Epidermal melanocyte (primary cell): ENCODE data around the gene UNC13C.

ENCODE experiments used
- DNase-seq: peaks from one replicate; pipeline ENCODE4 v3.0.0; 2011; ENCODE audit warnings: low spot score; ENCODE audit not compliant: insufficient read length

The UNC13C gene

DNA sequence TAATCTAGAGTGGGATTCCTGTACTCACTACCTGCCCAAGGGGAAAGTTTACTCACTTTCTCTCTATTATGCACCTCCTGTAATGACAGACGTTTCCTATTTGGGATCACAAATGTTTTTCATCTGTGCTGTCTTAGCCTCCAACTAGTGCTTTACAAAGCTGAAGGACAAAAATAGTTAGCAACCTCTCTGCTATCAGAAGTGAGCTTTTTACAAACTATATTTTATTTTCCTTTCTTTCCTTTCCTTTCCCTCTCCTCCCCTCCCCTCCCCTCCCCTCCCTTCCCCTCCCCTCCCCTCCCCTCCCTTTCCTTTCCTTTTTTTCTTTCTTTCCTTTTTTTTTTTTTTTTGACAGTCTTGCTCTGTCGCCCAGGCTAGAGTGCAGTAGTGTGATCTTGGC lies 130.8 kb downstream of the UNC13C start:
- no peak for DNase-seq

GRCh38 chr15:54119051-54119450 lies 140.8 kb downstream of the UNC13C start:
- no peak for DNase-seq

DNA sequence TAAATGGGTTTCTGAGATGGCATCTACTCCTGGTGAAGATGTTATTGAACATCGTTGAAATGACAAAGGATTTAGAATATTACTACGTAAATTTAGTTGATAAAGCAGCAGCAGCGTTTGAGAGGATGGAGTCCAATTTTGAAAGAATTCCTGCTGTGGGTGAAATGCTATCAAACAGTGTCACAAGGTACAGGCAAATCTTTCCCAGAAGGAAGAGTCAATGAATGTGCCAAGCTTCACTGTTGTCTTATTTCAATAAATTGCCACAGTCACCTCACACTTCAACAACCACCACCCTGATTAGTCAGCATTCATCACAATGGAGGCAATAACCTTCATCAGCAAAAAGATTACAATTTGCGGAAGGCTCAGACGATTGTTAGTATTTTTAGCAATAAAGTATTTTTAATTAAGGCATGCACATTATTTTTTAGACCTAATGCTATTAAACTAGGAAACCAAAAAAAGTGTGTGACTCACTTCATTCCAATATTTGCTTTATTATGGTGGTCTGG lies 142.8 kb downstream of the UNC13C start:
- DNase-seq: no peak

GRCh38 chr15:54127574-54127973 lies 149.3 kb downstream of the UNC13C start:
- no peak for DNase-seq

DNA sequence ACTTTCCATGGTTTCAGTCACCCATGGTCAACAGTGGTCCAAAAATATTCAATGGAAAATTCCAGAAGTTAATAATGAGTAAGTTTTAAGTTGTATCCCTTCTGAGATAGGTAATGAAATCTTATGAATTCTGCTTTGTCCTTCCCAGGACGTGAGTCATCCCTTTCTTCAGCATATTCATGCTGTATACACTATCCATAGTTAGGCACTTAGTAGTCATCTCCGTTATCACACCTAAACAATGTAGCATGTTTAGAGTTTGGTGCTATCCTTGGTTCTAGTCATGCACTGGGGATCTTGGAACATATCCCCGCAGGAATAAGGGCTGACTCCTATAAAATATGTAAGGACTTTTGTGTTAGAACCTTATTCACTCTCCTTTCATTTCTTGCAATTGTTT lies 153.2 kb downstream of the UNC13C start:
- DNase-seq: no peak

DNA sequence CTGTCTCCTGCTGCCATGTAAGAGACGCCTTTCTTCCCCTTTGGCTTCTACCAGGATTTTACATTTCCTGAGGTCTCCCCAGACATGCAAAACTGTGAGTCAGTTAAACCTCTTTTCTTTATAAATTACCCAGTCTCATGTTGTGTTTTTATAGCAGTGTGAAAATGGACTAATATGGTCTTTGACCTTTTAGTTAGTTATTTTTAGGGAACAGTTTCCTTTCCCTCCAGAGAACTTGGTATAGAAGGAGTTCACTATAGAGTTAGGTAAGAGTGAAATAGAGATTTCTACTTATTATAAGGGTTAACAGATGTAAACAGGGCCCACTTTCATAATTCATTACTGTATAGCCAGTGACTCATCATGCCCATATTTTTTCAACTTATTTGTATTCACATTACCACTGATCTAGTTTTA lies 170.9 kb downstream of the UNC13C start:
- DNase-seq: no peak

DNA sequence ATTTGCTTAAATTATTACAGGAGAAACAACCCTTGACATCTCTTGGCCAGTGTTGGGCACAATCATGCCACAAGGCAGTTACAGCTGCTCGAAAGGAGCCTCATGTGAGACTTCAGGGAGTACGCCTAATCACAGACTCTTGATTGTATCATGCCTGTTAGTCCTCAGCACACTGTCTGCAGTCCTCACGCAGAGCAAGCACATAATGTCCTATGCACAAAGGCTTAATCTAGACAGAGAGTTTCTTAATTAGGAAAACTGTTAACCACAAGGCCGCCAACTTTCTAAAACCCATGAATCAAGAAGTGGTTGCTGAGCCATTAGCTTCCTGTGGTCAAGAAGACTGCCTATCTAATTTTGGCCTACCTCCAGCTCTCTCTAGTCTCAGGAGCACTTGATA lies 172.0 kb downstream of the UNC13C start:
- DNase-seq: no peak

GRCh38 chr15:54159012-54159411 lies 180.8 kb downstream of the UNC13C start:
- DNase-seq: no peak

DNA sequence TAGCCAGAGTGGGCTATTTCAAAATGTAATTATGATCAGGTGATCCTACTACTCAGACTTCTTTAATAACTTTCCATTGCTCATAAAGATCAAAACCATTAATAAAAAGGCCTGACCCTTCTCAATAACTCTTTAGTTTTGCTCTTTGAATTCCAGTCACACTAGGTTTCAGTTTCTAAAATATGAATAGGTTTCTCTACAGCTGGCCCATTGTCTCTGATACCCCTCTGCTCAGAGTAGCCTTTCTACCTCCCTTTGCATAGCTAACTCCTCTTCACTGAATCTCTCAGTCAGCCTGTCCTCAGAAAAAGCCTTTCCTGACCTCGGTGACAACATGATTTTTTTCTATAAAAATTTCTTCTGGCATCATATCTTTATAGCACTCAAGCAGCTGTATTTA lies 209.1 kb downstream of the UNC13C start:
- no peak for DNase-seq

DNA sequence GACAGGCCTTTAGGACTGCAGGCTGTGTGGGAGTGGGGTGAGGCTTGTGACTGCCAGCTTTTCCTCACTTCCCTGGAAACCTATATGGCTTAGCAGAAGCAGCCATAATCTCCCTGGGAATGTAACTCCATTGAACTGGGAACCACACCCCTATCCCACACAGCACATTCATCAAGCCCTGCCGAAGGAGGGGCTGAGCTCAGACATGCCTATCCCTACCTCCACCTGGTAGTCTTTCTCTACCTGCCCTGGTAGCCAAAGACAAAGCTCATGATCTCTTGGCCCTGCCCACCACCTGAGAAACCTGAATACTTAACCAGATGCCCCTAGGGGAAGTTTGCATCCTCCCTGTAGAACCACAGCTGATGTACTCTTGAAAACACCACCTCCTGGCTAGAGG lies 219.8 kb downstream of the UNC13C start:
- DNase-seq: no peak

DNA sequence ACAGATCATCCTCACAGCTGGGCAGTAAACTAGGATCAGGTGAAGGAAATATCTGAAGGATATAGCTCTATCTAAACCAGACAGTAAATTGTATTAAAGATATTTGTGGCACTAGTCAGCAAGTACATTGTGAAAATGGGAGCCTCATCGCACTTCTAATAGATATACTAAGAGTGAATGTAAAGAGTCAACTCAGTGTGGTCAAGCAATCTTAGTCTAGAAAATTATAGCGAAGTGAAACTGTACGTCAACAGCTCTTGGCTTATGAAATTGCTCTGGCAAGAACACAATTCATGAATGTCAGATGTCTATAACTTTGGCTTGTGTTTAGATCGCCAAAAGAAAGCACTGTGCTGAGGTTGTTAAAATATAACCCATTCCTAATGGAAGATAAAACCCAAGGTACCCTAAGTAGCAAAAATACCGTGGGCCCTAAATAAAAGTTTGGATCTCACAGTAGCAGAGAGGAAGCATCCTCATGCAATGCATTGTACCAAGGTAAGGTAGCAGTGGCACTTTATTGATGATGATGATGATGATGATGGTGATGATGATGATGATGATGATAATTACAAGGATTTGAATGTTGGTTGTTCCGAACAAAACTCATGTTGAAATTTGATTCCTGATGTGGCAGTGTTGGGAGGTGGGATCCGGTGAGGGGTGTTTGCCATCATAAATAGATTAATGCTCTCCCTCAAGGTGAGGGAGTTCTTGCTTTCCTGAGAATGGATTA lies 228.5 kb downstream of the UNC13C start:
- DNase-seq: no peak

DNA sequence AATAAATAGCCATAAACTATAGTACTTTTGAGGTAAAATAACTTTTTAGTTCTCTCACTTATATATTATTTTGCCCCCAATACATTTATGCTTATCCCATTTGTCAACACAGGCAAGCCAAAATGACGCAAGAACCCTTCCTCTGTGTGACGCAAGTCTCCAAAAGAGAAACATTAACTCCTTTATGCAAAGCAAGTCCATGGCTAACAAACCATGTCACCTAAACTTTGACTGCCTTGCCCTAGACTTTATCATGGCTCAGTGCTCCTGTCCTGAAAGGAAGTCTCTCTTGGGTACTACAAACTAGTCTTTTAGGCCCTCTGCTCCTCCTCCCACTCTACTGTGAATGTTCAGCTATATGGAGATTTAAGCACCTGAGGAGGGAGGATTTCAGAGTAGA lies 230.5 kb downstream of the UNC13C start:
- no peak for DNase-seq

DNA sequence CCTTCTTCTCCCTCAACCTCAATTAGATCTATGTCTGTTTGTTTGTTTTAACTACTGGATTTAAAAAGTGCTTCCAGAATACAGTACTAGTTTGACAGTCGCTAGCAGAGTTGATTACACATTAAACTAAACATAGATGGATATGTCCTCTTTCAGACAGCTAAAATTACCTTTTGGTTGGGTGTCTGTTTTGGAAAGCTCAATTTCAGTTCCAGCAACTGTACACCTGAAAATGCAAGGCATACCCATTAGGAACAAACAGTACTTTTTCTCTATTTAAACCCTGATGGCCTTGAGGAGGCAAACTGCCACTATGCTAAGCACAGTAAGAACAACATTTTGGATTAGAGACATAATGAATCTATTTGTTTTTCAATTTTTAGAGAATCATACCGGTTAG lies 234.4 kb downstream of the UNC13C start:
- DNase-seq: no peak

GRCh38 chr15:54226455-54226854 lies 248.2 kb downstream of the UNC13C start:
- DNase-seq: no peak

- no peak for DNase-seq
Observed at GRCh38 chr15:54227569-54227968, 249.3 kb downstream of the UNC13C start.

GRCh38 chr15:54250326-54250725 lies 272.1 kb downstream of the UNC13C start:
- DNase-seq: no peak

DNA sequence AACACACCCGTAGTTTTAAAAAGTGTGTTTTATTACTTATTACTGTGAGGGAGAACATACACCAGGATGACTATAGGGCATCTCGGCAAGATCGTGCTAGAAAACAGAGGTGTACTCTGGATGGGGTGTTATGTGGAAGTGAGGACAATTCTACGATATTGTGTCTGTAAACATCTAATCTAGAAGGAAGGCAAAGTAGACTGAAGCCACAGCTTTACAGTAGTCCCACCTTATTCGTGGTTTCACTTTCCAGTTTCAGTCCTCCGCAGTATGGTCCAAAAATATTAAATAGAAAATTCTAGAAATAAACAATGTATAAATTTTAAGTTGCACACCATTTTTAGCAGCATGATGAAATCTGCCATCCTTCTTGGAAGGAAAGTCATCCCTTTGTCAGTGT lies 277.9 kb downstream of the UNC13C start:
- DNase-seq: no peak

DNA sequence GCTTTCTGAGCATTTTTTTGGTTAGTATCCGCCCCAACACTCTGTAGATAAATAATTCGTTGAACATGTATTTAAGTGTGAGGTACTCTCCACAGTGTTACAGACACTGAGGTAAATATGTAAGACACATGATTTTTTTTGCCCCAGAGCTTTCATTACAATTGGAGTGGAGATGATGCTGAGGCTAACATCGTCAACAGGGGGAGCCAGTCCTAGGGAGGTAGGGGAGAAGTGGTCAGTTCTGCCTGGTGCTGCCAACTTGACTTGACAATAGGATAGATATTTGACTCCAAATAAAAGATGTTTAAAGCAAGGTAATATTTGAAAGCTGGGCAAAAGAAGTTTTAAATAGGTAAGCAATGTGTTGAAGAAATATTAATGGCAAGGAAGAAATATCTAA lies 295.7 kb downstream of the UNC13C start:
- no peak for DNase-seq

- no peak for DNase-seq
Observed at GRCh38 chr15:54277834-54278233, 299.6 kb downstream of the UNC13C start.

DNA sequence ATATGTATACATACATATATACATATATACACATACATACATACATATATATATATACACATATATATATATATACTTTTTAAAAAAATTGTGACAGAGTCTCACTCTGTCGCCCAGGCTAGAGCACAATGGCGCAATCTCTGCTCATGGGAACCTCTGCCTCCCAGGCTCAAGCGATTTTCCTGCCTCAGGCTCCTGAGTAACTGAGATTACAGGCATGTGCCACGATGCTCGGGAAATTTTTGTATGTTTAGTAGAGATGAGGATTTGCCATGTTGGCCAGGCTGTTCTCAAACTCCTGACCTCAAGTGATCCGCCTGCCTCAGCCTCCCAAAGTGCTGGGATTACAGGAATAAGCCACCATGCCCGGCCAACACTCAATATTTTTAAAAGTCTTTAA lies 302.5 kb downstream of the UNC13C start:
- no peak for DNase-seq

GRCh38 chr15:54282228-54282836 lies 304.1 kb downstream of the UNC13C start:
- DNase-seq: no peak

DNA sequence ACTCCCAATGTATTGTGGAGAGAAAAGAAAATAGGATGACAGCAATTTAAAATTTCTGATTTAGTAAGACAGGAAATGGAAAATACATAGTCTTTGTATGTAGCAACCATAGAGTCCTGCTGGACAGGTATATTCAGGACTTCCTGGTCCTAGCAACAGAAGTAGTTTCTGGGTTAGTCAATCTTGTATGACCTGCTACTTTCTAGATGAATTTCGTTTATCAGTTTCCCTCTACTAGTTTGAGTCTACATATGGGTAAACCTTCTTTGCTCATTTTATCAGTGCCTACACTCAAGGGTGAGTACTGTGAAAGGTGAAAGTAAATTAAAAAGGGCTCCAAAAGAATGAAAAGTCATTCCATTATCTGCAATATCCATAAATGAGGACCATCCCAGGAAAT lies 309.8 kb downstream of the UNC13C start:
- no peak for DNase-seq

DNA sequence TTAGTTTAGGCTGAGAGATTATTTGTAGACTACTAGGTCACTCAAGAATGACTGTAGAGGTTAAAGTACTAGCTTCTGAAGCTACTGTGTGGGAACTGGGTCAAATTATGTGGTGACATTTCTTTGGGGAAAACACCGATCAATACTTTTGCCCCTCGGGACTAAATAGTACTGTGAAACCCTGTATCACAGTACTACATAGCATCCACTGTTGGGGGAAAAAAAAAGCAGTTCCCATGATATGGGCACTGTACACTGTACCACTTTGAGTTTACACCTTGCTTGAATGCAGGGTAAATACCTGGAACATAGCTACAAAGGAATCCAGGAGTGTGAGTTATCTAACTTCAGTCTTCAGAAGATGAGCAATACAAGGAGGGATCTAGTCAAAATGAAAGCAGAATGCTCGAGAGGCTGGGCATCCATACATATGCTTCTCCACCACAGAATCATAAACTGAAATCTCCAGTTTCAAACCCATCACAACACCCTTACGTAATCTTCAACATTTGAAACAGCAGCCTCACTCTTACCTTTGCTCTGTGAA lies 311.4 kb downstream of the UNC13C start:
- no peak for DNase-seq
